Liver (tissue), 9 donors: ENCODE results near the gene TRAF3IP3. TPM values are rescaled to one million over a fixed set of nuclear protein-coding genes. Genes with fewer than 3 reads are reported as not detected.

Source experiments
- DNase-seq: peaks from one replicate; pipeline ENCODE4 v3.0.0-alpha.2; 2017; ENCODE audit warnings: low spot score
- H3K27ac ChIP-seq, 2 donors: one replicate each; pipeline ENCODE4 v1.7.0; 2013; ENCODE audit warnings: inconsistent platforms in 2 of 2, low read length in 2 of 2, control low read depth in 1 of 2, low read depth in 1 of 2, mild to moderate bottlenecking in 1 of 2
- H3K27me3 ChIP-seq, 4 donors: one replicate each; pipeline versions ENCODE4 v1.6.1 to v1.7.0; 2013; ENCODE audit warnings: low read length in 3 of 4, inconsistent platforms in 1 of 4, mild to moderate bottlenecking in 1 of 4, moderate library complexity in 1 of 4; ENCODE audit not compliant: control insufficient read depth in 4 of 4, insufficient read depth in 4 of 4
- H3K36me3 ChIP-seq, 4 donors: one replicate each; pipeline versions ENCODE4 v1.6.1 to v1.7.0; 2013; ENCODE audit warnings: low read length in 3 of 4, mild to moderate bottlenecking in 3 of 4, low read depth in 1 of 4, moderate library complexity in 1 of 4; ENCODE audit not compliant: control insufficient read depth in 4 of 4, insufficient read depth in 3 of 4
- H3K4me1 ChIP-seq, 4 donors: one replicate each; pipeline versions ENCODE4 v1.6.1 to v1.7.0; 2013; ENCODE audit warnings: low read length in 3 of 4, mild to moderate bottlenecking in 3 of 4, moderate library complexity in 1 of 4; ENCODE audit not compliant: control insufficient read depth in 4 of 4, insufficient read depth in 4 of 4
- H3K4me3 ChIP-seq, 3 donors: one replicate each; pipeline versions ENCODE4 v1.6.1 to v1.7.0; 2013; ENCODE audit warnings: low read length in 3 of 3, control low read depth in 1 of 3, low read depth in 1 of 3, mild to moderate bottlenecking in 1 of 3
- H3K9ac ChIP-seq, 2 donors: one replicate each; pipeline ENCODE4 v1.7.0; 2013; ENCODE audit warnings: low read length in 2 of 2, mild to moderate bottlenecking in 2 of 2, moderate library complexity in 2 of 2, control low read depth in 1 of 2, low read depth in 1 of 2
- H3K9me3 ChIP-seq, 4 donors: one replicate each; pipeline versions ENCODE4 v1.6.1 to v1.7.0; 2013; ENCODE audit warnings: low read length in 3 of 4; ENCODE audit not compliant: control insufficient read depth in 4 of 4
- EGR1 ChIP-seq, 2 donors: IDR thresholded peaks; 2 replicates each; pipeline ENCODE4 v1.6.1; 2016 to 2018; ENCODE audit warnings: antibody characterized with exemption in 2 of 2, low read depth in 2 of 2
- FOXA1 ChIP-seq: IDR thresholded peaks from 2 replicates; pipeline ENCODE4 v1.6.1; 2016; ENCODE audit warnings: antibody characterized with exemption
- FOXA2 ChIP-seq: IDR thresholded peaks from 2 replicates; pipeline ENCODE4 v1.6.1; 2016; ENCODE audit warnings: antibody characterized with exemption
- GABPA ChIP-seq, 2 donors: IDR thresholded peaks in 1 of 2; conservative IDR thresholded peaks in 1 of 2; 2 replicates each; pipeline ENCODE4 v1.6.1; 2016; ENCODE audit warnings: antibody characterized with exemption in 2 of 2, mild to moderate bottlenecking in 1 of 2, moderate library complexity in 1 of 2
- HNF4A ChIP-seq, 2 donors: conservative IDR thresholded peaks; 2 replicates each; pipeline ENCODE4 v1.6.1; 2016; ENCODE audit warnings: antibody characterized with exemption in 2 of 2, mild to moderate bottlenecking in 2 of 2
- HNF4G ChIP-seq: IDR thresholded peaks from 2 replicates; pipeline ENCODE4 v1.6.1; 2016; ENCODE audit warnings: antibody characterized with exemption
- JUND ChIP-seq, 2 donors: IDR thresholded peaks; 2 replicates each; pipeline ENCODE4 v1.6.1; 2016; ENCODE audit warnings: antibody characterized with exemption in 2 of 2
- NR2F2 ChIP-seq: IDR thresholded peaks from 2 replicates; pipeline ENCODE4 v1.6.1; 2016; ENCODE audit warnings: antibody characterized with exemption
- RAD21 ChIP-seq, 2 donors: IDR thresholded peaks; 2 replicates each; pipeline ENCODE4 v1.6.1; 2016; ENCODE audit warnings: antibody characterized with exemption in 2 of 2, mild to moderate bottlenecking in 2 of 2
- REST ChIP-seq: IDR thresholded peaks from 2 replicates; pipeline ENCODE4 v1.6.1; 2016; ENCODE audit warnings: antibody characterized with exemption, mild to moderate bottlenecking
- RXRA ChIP-seq, 2 donors: IDR thresholded peaks; 2 replicates each; pipeline ENCODE4 v1.6.1; 2017 to 2018; ENCODE audit warnings: antibody characterized with exemption in 2 of 2, mild to moderate bottlenecking in 1 of 2
- SP1 ChIP-seq: IDR thresholded peaks from 2 replicates; pipeline ENCODE4 v1.6.1; 2018; ENCODE audit warnings: antibody characterized with exemption, mild to moderate bottlenecking
- TAF1 ChIP-seq: conservative IDR thresholded peaks from 2 replicates; pipeline ENCODE4 v1.6.1; 2016; ENCODE audit warnings: antibody characterized with exemption, mild to moderate bottlenecking
- YY1 ChIP-seq: IDR thresholded peaks from 2 replicates; pipeline ENCODE4 v1.6.1; 2016; ENCODE audit warnings: antibody characterized with exemption, mild to moderate bottlenecking
- ZBTB33 ChIP-seq: IDR thresholded peaks from 2 replicates; pipeline ENCODE4 v1.6.1; 2016; ENCODE audit warnings: antibody characterized with exemption
- WGBS: extraction: QIAGEN DNeasy Blood & Tissue Kit; methylation state at CpG from one replicate; pipeline ENCODE4 v1.1.7; 2013; 5-methylcytosine and 5-hydroxymethylcytosine counted together
- polyA plus RNA-seq, 2 donors: library from polyadenylated mRNA; stranded (reverse) in 1 of 2; unstranded in 1 of 2; fragments of 200-250 nt in 1 of 2; fragments of >200 nt in 1 of 2; fragmentation: Nextera tagmentation in 1 of 2; extraction: Ambion mirVana in 1 of 2; gene quantifications; one replicate each; pipeline versions ENCODE4 v1.2.1 to v1.2.3, GENCODE V29; 2013 to 2015
- total RNA-seq, 2 donors: library from RNA; depleted of rRNA; stranded (reverse); fragments of >200 nt; gene quantifications; one replicate each; pipeline ENCODE4 v1.2.3, GENCODE V29; 2014
- TF ChIP-seq, protein P1 (sequence below): IDR thresholded peaks from 2 replicates; pipeline ENCODE4 v1.6.1; 2016; ENCODE audit warnings: antibody characterized with exemption
- donor health status: healthy.
- donor health status: healthy.
- donor health status: healthy.
- donor health status: healthy.
- donor health status: healthy.

Gene TRAF3IP3
- total and polyA plus RNA-seq, 4 donors, result 0.87 to 3.4 (median 2.2) TPM

DNA sequence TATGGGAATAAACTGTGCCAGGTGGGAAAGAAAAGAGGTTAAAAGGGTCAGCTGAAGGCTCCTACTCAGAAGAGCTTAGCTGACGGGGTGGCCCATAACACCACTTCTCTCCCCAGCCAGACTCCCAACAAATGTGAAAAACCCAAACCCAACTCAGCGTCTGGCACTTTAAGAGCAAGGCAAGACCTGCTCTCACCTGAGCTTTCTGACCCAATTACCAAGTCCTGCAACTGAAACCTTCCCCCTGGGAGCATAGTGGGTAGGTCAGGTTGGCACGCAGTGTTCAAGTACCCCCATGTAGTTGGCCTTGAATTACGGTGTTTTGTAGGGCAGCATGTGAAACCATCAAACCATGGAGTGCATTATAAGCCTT lies 46.9 kb downstream of the TRAF3IP3 start:
- Histone ChIP-seq H3K36me3 (no peaks in the 10 kb centered on the region), H3K4me3 (no peak overlapping the region), H3K27ac (peak overlapping the region; percentile 94 to 98), H3K9ac (no peak overlapping the region), H3K27me3 (no peaks in the 10 kb centered on the region), H3K4me1 (peaks cover 1 to 46% (median 26%) of the 10 kb centered on the region in 4 donors), H3K9me3 (no peaks in the 10 kb centered on the region)
- WGBS, result 76% methylated on average over 4 of the region's 4 CpGs
- no peak for DNase-seq
- TF ChIP-seq ZBTB33 (no peak), YY1 (no peak), RXRA (IDR thresholded peaks at IDR 0.05) (no peak), EGR1 (IDR thresholded peaks at IDR 0.05; ENCODE audit: low read depth in 2 of 2) (no peak), HNF4A (conservative IDR thresholded peaks at IDR 0.05) (no peak), RAD21 (IDR thresholded peaks at IDR 0.05) (no peak), FOXA2 (no peak), HNF4G (no peak), TAF1 (no peak), SP1 (no peak), JUND (IDR thresholded peaks at IDR 0.05) (no peak)

- no peak for TF ChIP-seq FOXA1
- TF ChIP-seq, protein P1, sequence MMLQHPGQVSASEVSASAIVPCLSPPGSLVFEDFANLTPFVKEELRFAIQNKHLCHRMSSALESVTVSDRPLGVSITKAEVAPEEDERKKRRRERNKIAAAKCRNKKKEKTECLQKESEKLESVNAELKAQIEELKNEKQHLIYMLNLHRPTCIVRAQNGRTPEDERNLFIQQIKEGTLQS, result no peak
- no peak for TF ChIP-seq FOXA2
- TF ChIP-seq RAD21 (IDR thresholded peaks at IDR 0.05), result no peak
- DNase-seq, result no peak
- Histone ChIP-seq H3K27me3 (no peaks in the 10 kb centered on the region), H3K9ac (no peak overlapping the region), H3K9me3 (no peaks in the 10 kb centered on the region), H3K36me3 (no peaks in the 10 kb centered on the region), H3K4me1 (peaks cover 1 to 45% (median 26%) of the 10 kb centered on the region in 4 donors), H3K4me3 (no peak overlapping the region), H3K27ac (peak overlapping the region in 1 of 2 donors; percentile 98)
- 94% methylated on average over 1 of the region's 1 CpG for WGBS
These were observed 47.7 kb downstream of the TRAF3IP3 start for GRCh38 chr1:209803568-209803967.

DNA sequence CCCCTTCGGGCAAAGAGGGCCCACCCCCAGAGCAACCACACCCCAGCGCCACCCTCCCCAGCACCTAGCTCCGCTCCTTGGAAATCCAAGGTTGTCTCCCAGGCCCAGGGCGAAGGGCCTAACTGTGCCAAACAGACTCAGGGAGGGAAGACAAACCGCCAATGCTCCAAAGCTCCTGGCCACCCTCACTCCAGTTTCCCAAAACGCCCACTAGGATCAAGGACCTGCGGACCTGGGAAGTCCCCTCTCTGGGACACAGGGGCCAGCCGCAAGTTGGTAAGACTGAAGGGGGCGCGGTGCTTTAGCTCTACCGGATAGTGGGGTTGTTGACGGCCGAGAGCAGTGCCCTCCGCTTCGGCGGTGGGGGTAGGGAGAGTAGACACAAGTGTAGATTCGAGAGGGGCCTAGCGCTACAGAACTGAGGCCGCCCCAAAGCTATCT lies 49.5 kb downstream of the TRAF3IP3 start:
- WGBS, result 37% methylated on average over 19 of the region's 19 CpGs
- no peaks in the 10 kb centered on the region for H3K9me3 ChIP-seq
- H3K9ac ChIP-seq, result peak overlapping the region in 1 of 2 donors; percentile 8
- TF ChIP-seq RXRA (IDR thresholded peaks at IDR 0.05) (no peak), SP1 (no peak), NR2F2 (no peak), YY1 (no peak), HNF4G (no peak), FOXA1 (no peak), REST (no peak), GABPA (IDR thresholded peaks at IDR 0.05 in 1 of 2, conservative IDR thresholded peaks at IDR 0.05 in 1 of 2) (no peak)
- TF ChIP-seq, protein P1, result no peak
- no peak for DNase-seq
- H3K36me3 ChIP-seq, result no peaks in the 10 kb centered on the region
- H3K27me3 ChIP-seq, result no peaks in the 10 kb centered on the region
- H3K4me1 ChIP-seq, result peaks cover 1 to 44% (median 25%) of the 10 kb centered on the region in 4 donors
- H3K27ac ChIP-seq, result peak overlapping the region; percentile 52 to 78
- peak overlapping the region; percentile 59 to 83 (median 65) for H3K4me3 ChIP-seq
